DND-41 (cell line): ENCODE measurements around the gene FREM2.

Experiments used
- CTCF ChIP-seq: IDR thresholded peaks from 2 replicates; pipeline ENCODE4 v1.5.1; 2012; ENCODE audit warnings: borderline replicate concordance, low read length, moderate library complexity, mild to moderate bottlenecking; ENCODE audit not compliant: poor library complexity, severe bottlenecking; ENCODE audit errors: extremely low read depth
- EZH2 ChIP-seq: IDR thresholded peaks from 3 replicates; pipeline ENCODE4 v1.6.1; 2012; ENCODE audit warnings: borderline replicate concordance, low read depth, mild to moderate bottlenecking, moderate library complexity, low read length, inconsistent platforms; ENCODE audit not compliant: severe bottlenecking

GRCh38 chr13:38693168-38693567, 6.3 kb downstream of the FREM2 start:
- TF ChIP-seq CTCF (no peak), EZH2 (no peak)
